ENCODE results near the gene ABCC8. TPM values are rescaled to one million over a fixed set of nuclear protein-coding genes. Genes with fewer than 3 reads are reported as not detected.

The ABCC8 gene
- total and polyA plus RNA-seq, 9 of the 15 experiments (the other 6 are each of a cell fraction or from before 2014, with no cell fraction given), result not detected

DNA sequence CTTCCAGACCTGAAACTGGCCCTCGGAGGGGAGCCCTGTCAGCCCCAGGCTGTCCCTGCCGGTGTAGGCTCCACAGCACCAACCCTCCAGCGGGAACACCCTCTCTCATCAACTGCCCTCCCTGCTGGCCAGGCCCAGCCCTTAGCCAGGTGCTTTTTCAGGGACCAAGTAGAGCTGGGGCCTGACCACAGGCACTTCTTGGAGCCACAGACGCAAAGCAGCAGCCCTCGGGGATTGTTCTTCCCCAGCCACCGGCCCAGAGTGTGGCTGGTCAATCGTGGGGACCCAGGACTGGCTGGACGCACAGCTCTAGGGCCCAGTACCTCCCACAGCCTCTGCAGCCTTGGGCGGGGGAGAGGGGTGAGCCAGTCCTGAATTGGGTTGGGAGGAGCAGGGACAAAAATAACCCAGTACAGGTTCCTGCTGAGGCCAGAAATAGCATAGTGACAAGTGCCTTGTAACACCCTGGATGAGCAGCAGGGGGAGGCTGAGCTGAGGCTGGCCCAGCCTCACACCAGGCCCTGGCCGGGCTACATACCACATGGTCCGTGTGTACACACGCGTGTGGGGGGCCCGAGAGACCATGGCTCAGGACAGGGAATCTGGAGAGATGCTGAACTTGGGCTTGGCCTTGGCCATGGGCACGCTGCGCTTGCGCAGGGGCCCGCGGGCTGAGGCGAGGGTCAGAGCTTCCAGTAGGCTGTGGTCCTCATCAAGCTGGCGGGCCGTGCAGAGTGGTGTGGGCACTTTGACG lies 90.1 kb downstream of the ABCC8 start (continued):
- TF ChIP-seq, protein P1, sequence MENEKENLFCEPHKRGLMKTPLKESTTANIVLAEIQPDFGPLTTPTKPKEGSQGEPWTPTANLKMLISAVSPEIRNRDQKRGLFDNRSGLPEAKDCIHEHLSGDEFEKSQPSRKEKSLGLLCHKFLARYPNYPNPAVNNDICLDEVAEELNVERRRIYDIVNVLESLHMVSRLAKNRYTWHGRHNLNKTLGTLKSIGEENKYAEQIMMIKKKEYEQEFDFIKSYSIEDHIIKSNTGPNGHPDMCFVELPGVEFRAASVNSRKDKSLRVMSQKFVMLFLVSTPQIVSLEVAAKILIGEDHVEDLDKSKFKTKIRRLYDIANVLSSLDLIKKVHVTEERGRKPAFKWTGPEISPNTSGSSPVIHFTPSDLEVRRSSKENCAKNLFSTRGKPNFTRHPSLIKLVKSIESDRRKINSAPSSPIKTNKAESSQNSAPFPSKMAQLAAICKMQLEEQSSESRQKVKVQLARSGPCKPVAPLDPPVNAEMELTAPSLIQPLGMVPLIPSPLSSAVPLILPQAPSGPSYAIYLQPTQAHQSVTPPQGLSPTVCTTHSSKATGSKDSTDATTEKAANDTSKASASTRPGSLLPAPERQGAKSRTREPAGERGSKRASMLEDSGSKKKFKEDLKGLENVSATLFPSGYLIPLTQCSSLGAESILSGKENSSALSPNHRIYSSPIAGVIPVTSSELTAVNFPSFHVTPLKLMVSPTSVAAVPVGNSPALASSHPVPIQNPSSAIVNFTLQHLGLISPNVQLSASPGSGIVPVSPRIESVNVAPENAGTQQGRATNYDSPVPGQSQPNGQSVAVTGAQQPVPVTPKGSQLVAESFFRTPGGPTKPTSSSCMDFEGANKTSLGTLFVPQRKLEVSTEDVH (IDR thresholded peaks at IDR 0.05; ENCODE audit: low read depth, partially characterized antibody), result no peak
- TF ChIP-seq MBD2 (IDR thresholded peaks at IDR 0.05; ENCODE audit: borderline replicate concordance, low read depth) (no peak), IRF2 (CRISPR knock-in tag; IDR thresholded peaks at IDR 0.05) (no peak), NR3C1 (CRISPR knock-in tag; IDR thresholded peaks at IDR 0.05) (no peak), NCOA2 (IDR thresholded peaks at IDR 0.05; ENCODE audit: partially characterized antibody in 2 of 2) (no peak), CREM (IDR thresholded peaks at IDR 0.05; ENCODE audit: low read depth) (0 out of 2 replicates have a peak, but pooled peaks have one; percentile 16), GTF2A2 (tag; IDR thresholded peaks at IDR 0.05) (no peak), FIP1L1 (IDR thresholded peaks at IDR 0.05; ENCODE audit: low read depth, low read length, poor library complexity, severe bottlenecking) (no peak), ZNF175 (CRISPR knock-in tag; IDR thresholded peaks at IDR 0.05; ENCODE audit: low read depth) (no peak), BACH1 (tag; IDR thresholded peaks at IDR 0.05) (no peak), COPS2 (conservative IDR thresholded peaks at IDR 0.05) (no peak), JUN (IDR thresholded peaks at IDR 0.05; ENCODE audit: borderline replicate concordance, low read depth, low read length) (0 out of 2 replicates have a peak, but pooled peaks have one; percentile 6), JUN (CRISPR knock-in tag; IDR thresholded peaks at IDR 0.05; ENCODE audit: borderline replicate concordance) (0 out of 2 replicates have a peak, but pooled peaks have one; percentile 49), ZNF436 (CRISPR knock-in tag; IDR thresholded peaks at IDR 0.05) (no peak), HDAC8 (tag; IDR thresholded peaks at IDR 0.05) (no peak), MEIS2 (IDR thresholded peaks at IDR 0.05; ENCODE audit: partially characterized antibody) (no peak)
- TF ChIP-seq, protein P2, sequence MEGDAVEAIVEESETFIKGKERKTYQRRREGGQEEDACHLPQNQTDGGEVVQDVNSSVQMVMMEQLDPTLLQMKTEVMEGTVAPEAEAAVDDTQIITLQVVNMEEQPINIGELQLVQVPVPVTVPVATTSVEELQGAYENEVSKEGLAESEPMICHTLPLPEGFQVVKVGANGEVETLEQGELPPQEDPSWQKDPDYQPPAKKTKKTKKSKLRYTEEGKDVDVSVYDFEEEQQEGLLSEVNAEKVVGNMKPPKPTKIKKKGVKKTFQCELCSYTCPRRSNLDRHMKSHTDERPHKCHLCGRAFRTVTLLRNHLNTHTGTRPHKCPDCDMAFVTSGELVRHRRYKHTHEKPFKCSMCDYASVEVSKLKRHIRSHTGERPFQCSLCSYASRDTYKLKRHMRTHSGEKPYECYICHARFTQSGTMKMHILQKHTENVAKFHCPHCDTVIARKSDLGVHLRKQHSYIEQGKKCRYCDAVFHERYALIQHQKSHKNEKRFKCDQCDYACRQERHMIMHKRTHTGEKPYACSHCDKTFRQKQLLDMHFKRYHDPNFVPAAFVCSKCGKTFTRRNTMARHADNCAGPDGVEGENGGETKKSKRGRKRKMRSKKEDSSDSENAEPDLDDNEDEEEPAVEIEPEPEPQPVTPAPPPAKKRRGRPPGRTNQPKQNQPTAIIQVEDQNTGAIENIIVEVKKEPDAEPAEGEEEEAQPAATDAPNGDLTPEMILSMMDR (IDR thresholded peaks at IDR 0.05 in 2 of 3, conservative IDR thresholded peaks at IDR 0.05 in 1 of 3; ENCODE audit: insufficient read depth in 2 of 3, low read depth in 1 of 3, low read length in 3 of 3), result peak; percentile 75 to 81 (median 79)
- TF ChIP-seq, protein P3, sequence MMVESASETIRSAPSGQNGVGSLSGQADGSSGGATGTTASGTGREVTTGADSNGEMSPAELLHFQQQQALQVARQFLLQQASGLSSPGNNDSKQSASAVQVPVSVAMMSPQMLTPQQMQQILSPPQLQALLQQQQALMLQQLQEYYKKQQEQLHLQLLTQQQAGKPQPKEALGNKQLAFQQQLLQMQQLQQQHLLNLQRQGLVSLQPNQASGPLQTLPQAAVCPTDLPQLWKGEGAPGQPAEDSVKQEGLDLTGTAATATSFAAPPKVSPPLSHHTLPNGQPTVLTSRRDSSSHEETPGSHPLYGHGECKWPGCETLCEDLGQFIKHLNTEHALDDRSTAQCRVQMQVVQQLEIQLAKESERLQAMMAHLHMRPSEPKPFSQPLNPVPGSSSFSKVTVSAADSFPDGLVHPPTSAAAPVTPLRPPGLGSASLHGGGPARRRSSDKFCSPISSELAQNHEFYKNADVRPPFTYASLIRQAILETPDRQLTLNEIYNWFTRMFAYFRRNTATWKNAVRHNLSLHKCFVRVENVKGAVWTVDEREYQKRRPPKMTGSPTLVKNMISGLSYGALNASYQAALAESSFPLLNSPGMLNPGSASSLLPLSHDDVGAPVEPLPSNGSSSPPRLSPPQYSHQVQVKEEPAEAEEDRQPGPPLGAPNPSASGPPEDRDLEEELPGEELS (CRISPR knock-in tag; IDR thresholded peaks at IDR 0.05; ENCODE audit: borderline replicate concordance), result no peak
- TF ChIP-seq, protein P4, sequence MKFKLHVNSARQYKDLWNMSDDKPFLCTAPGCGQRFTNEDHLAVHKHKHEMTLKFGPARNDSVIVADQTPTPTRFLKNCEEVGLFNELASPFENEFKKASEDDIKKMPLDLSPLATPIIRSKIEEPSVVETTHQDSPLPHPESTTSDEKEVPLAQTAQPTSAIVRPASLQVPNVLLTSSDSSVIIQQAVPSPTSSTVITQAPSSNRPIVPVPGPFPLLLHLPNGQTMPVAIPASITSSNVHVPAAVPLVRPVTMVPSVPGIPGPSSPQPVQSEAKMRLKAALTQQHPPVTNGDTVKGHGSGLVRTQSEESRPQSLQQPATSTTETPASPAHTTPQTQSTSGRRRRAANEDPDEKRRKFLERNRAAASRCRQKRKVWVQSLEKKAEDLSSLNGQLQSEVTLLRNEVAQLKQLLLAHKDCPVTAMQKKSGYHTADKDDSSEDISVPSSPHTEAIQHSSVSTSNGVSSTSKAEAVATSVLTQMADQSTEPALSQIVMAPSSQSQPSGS (CRISPR knock-in tag; IDR thresholded peaks at IDR 0.05), result no peak
